PC-9 (cell line): Measurements from ENCODE around the gene ALPP. TPM values are rescaled to one million over a fixed set of nuclear protein-coding genes. Genes with fewer than 3 reads are reported as not detected.
A peak's percentile ranks its signal among the peaks of the same experiment; 100 is the strongest.
"Not testable (repeated sequence)": the region's sequence is repeated elsewhere in the genome, so short reads cannot be mapped to it uniquely, and the experiment has no call there.

Source experiments
- BruUV-seq: library from RNA; stranded (reverse); fragments of 400-500 nt; replicated peaks from 2 replicates; lab custom pipeline; 2021; lab: Mats Ljungman, UMichigan
- CTCF ChIA-PET: fragments of 300-600 bp; sonication (Branson Sonifier 250); formaldehyde crosslinking; loops from one replicate; lab custom pipeline; 2022; ENCODE audit warnings: antibody characterized with exemption; lab: Charles Lee
- POLR2A ChIA-PET: fragments of 300-600 bp; sonication (Branson Sonifier 250); formaldehyde crosslinking; loops from one replicate; lab custom pipeline; 2022; ENCODE audit warnings: antibody characterized with exemption; ENCODE audit not compliant: unreplicated experiment; lab: Charles Lee
- DNase-seq, 2 experiments: peaks; one replicate each; pipeline versions ENCODE4 v3.0.0 to v3.0.0-alpha.2; 2015 to 2022; ENCODE audit warnings: mixed read lengths in 1 of 2
- H2AFZ ChIP-seq: fragments of 200-600 bp; sonication (generic); 2 replicates; pipeline ENCODE4 v1.8.1; 2017; ENCODE audit warnings: antibody characterized with exemption
- H3F3A ChIP-seq: fragments of 200-600 bp; sonication (generic); 2 replicates; pipeline ENCODE4 v1.8.1; 2017; ENCODE audit warnings: antibody characterized with exemption, mild to moderate bottlenecking, low read depth; ENCODE audit not compliant: insufficient read depth
- H3K27ac ChIP-seq: fragments of 200-600 bp; sonication (generic); 2 replicates; pipeline ENCODE4 v1.6.1; 2016; ENCODE audit warnings: mixed run types
- H3K27me3 ChIP-seq: fragments of 200-600 bp; sonication (generic); 2 replicates; pipeline ENCODE4 v1.6.1; 2016; ENCODE audit warnings: low read depth, mixed run types; ENCODE audit not compliant: insufficient read depth
- H3K36me3 ChIP-seq: fragments of 200-600 bp; sonication (generic); 2 replicates; pipeline ENCODE4 v1.6.1; 2016; ENCODE audit warnings: low read depth, mixed run types
- H3K4me1 ChIP-seq: fragments of 200-600 bp; sonication (generic); replicated peaks from 2 replicates; pipeline ENCODE4 v1.6.1; 2016; ENCODE audit warnings: mixed run types; ENCODE audit not compliant: insufficient read depth
- H3K4me2 ChIP-seq: fragments of 200-600 bp; sonication (generic); 2 replicates; pipeline ENCODE4 v1.6.1; 2017; ENCODE audit warnings: mixed run types
- H3K4me3 ChIP-seq: fragments of 200-600 bp; sonication (generic); 2 replicates; pipeline ENCODE4 v1.6.1; 2016; ENCODE audit warnings: mixed run types
- H3K79me2 ChIP-seq: fragments of 200-600 bp; sonication (generic); 2 replicates; pipeline ENCODE4 v1.6.1; 2017; ENCODE audit warnings: low read depth, mixed run types
- H3K9me2 ChIP-seq: fragments of 200-600 bp; sonication (generic); 2 replicates; pipeline ENCODE4 v1.8.1; 2017; ENCODE audit warnings: mild to moderate bottlenecking; ENCODE audit not compliant: insufficient read depth
- H3K9me3 ChIP-seq: fragments of 200-600 bp; sonication (generic); 2 replicates; pipeline ENCODE4 v1.8.1; 2016; ENCODE audit warnings: low read depth; ENCODE audit not compliant: insufficient read depth
- H4K20me1 ChIP-seq: fragments of 200-600 bp; sonication (generic); 2 replicates; pipeline ENCODE4 v1.8.1; 2017; ENCODE audit not compliant: insufficient read depth
- CTCF ChIP-seq: fragments of 200-600 bp; sonication (generic); conservative IDR thresholded peaks from 2 replicates; pipeline ENCODE4 v1.6.1; 2017; ENCODE audit warnings: mixed run types, antibody characterized with exemption, mild to moderate bottlenecking, moderate library complexity
- EZH2 ChIP-seq: fragments of 200-600 bp; sonication (generic); IDR thresholded peaks from 2 replicates; pipeline ENCODE4 v1.8.0; 2017; ENCODE audit warnings: antibody characterized with exemption, low read depth
- intact Hi-C: fragments of 100-400 bp; cut with micrococcal nuclease; formaldehyde crosslinking; loops from one replicate; pipeline ENCODE4 v1.10.0; 2022; ENCODE audit not compliant: unreplicated experiment
- total RNA-seq: library from RNA; stranded (reverse); gene quantifications from 2 replicates; pipeline ENCODE4 v1.2.3, GENCODE V29; 2021

Gene ALPP
- total RNA-seq, 1 experiment from 2014 or later, result 47.5 TPM

- DNase-seq, H3F3A ChIP-seq, H3K36me3 ChIP-seq, H3K27ac ChIP-seq, intact Hi-C loops, H2AFZ ChIP-seq, CTCF ChIA-PET, H3K9me2 ChIP-seq, BruUV-seq, POLR2A ChIA-PET, H3K79me2 ChIP-seq, H3K4me2 ChIP-seq, H3K27me3 ChIP-seq, H3K4me1 ChIP-seq, H4K20me1 ChIP-seq, H3K4me3 ChIP-seq, H3K9me3 ChIP-seq: not testable (repeated sequence)
Measured at GRCh38 chr2:232332244-232332939, 46.2 kb upstream of the ALPP start.

- CTCF ChIA-PET, result no interaction called here
- H3K4me1 ChIP-seq, result no peaks in the 10 kb centered on the region
- no peaks in the 10 kb centered on the region for H3K36me3 ChIP-seq
- no TSS peak for BruUV-seq
- no peaks in the 10 kb centered on the region for H3K27me3 ChIP-seq
- H3F3A ChIP-seq, result no peaks in the 10 kb centered on the region
- no peak overlapping the region for H3K4me2 ChIP-seq
- no peaks in the 10 kb centered on the region for H3K9me3 ChIP-seq
- no peak for DNase-seq
- POLR2A ChIA-PET, result no interaction called here
- no peak overlapping the region for H3K4me3 ChIP-seq
- no peaks in the 10 kb centered on the region for H4K20me1 ChIP-seq
- no peak overlapping the region for H2AFZ ChIP-seq
- no peak overlapping the region for H3K27ac ChIP-seq
- no peak for TF ChIP-seq CTCF
- TF ChIP-seq EZH2, result no peak
- no peaks in the 10 kb centered on the region for H3K79me2 ChIP-seq
- no peaks in the 10 kb centered on the region for H3K9me2 ChIP-seq
- intact Hi-C loops, result no loop called here
Measured at GRCh38 chr2:232332940-232333259, 45.7 kb upstream of the ALPP start.

- Histone ChIP-seq H3F3A (no peaks in the 10 kb centered on the region), H3K79me2 (no peaks in the 10 kb centered on the region), H4K20me1 (no peaks in the 10 kb centered on the region), H3K4me2 (no peak overlapping the region), H3K36me3 (no peaks in the 10 kb centered on the region), H3K4me1 (no peaks in the 10 kb centered on the region), H3K4me3 (no peak overlapping the region), H3K9me3 (no peaks in the 10 kb centered on the region), H3K27ac (no peak overlapping the region), H3K9me2 (no peaks in the 10 kb centered on the region), H2AFZ (no peak overlapping the region), H3K27me3 (no peaks in the 10 kb centered on the region)
- TF ChIP-seq EZH2 (no peak), CTCF (peak; percentile 48; the same call in 1 of the 2 replicates)
- POLR2A ChIA-PET, result interaction anchor here (0.6 kb wide), 1 partner anchor 608 kb away, joined by 7 read pairs; no protein-coding TSS in a partner anchor
- no TSS peak for BruUV-seq
- intact Hi-C loops, result no loop called here
- no peak for DNase-seq
- CTCF ChIA-PET, result interaction anchor here (0.6 kb wide), 1 partner anchor 454 kb away, joined by 3 read pairs; no protein-coding TSS in a partner anchor
Measured at GRCh38 chr2:232333361-232334135, 45.0 kb upstream of the ALPP start.

GRCh38 chr2:232334136-232334884 lies 44.2 kb upstream of the ALPP start:
- H3K36me3 ChIP-seq, DNase-seq, H4K20me1 ChIP-seq, BruUV-seq, H3K9me3 ChIP-seq, H3K4me3 ChIP-seq, H3K27ac ChIP-seq, intact Hi-C loops, H2AFZ ChIP-seq, H3K4me2 ChIP-seq, H3K27me3 ChIP-seq, H3F3A ChIP-seq, H3K9me2 ChIP-seq, H3K4me1 ChIP-seq, H3K79me2 ChIP-seq: not testable (repeated sequence)
- CTCF ChIA-PET, result interaction anchor here (0.6 kb wide), 2 partner anchors 12 to 454 kb away, joined by 3 read pairs; no protein-coding TSS in a partner anchor
- POLR2A ChIA-PET, result interaction anchor here (0.6 kb wide), 1 partner anchor 609 kb away, joined by 7 read pairs; no protein-coding TSS in a partner anchor

GRCh38 chr2:232334885-232335205 lies 43.7 kb upstream of the ALPP start:
- H3K79me2 ChIP-seq, intact Hi-C loops, H3K4me3 ChIP-seq, DNase-seq, H3K36me3 ChIP-seq, H3K27me3 ChIP-seq, H3K4me2 ChIP-seq, H4K20me1 ChIP-seq, H3K4me1 ChIP-seq, H2AFZ ChIP-seq, BruUV-seq, H3K27ac ChIP-seq, H3F3A ChIP-seq, H3K9me3 ChIP-seq, POLR2A ChIA-PET, H3K9me2 ChIP-seq: not testable (repeated sequence)
- CTCF ChIA-PET, result interaction anchor here (1.3 kb wide), 1 partner anchor 31 kb away, joined by 5 read pairs; no protein-coding TSS in a partner anchor
